Measurements from ENCODE around the gene TBC1D30.

- TF ChIP-seq, protein P1, sequence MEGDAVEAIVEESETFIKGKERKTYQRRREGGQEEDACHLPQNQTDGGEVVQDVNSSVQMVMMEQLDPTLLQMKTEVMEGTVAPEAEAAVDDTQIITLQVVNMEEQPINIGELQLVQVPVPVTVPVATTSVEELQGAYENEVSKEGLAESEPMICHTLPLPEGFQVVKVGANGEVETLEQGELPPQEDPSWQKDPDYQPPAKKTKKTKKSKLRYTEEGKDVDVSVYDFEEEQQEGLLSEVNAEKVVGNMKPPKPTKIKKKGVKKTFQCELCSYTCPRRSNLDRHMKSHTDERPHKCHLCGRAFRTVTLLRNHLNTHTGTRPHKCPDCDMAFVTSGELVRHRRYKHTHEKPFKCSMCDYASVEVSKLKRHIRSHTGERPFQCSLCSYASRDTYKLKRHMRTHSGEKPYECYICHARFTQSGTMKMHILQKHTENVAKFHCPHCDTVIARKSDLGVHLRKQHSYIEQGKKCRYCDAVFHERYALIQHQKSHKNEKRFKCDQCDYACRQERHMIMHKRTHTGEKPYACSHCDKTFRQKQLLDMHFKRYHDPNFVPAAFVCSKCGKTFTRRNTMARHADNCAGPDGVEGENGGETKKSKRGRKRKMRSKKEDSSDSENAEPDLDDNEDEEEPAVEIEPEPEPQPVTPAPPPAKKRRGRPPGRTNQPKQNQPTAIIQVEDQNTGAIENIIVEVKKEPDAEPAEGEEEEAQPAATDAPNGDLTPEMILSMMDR (IDR thresholded peaks at IDR 0.05): no peak
- TF ChIP-seq POLR2A (IDR thresholded peaks at IDR 0.05): no peak
These were observed 70.5 kb downstream of the TBC1D30 start for GRCh38 chr12:64894827-64895475.
